HFFc6 (cell line): Measurements from ENCODE around the gene SPINK8. TPM values are rescaled to one million over a fixed set of nuclear protein-coding genes. Genes with fewer than 3 reads are reported as not detected.
A peak's percentile ranks its signal among the peaks of the same experiment; 100 is the strongest.
"Not testable (repeated sequence)": the region's sequence is repeated elsewhere in the genome, so short reads cannot be mapped to it uniquely, and the experiment has no call there.

Source experiments
- DNase-seq: peaks from one replicate; pipeline ENCODE4 v3.0.0-alpha.2; 2018
- H3K27ac Mint-ChIP-seq: 2 replicates; pipeline ENCODE4 v1.8.0; 2020; ENCODE audit warnings: mild to moderate bottlenecking, mixed read lengths
- H3K27me3 Mint-ChIP-seq: 2 replicates; pipeline ENCODE4 v1.8.0; 2021; ENCODE audit warnings: mild to moderate bottlenecking, moderate library complexity, mixed read lengths; ENCODE audit not compliant: insufficient read depth
- H3K36me3 Mint-ChIP-seq: 2 replicates; pipeline ENCODE4 v1.8.0; 2021; ENCODE audit warnings: low read depth, mixed read lengths
- H3K4me1 Mint-ChIP-seq: 2 replicates; pipeline ENCODE4 v1.8.0; 2020; ENCODE audit warnings: low read depth, mixed read lengths
- H3K4me3 Mint-ChIP-seq: 2 replicates; pipeline ENCODE4 v1.8.0; 2020; ENCODE audit warnings: mild to moderate bottlenecking, moderate library complexity, mixed read lengths
- H3K9me3 Mint-ChIP-seq: 2 replicates; pipeline ENCODE4 v1.8.0; 2020; ENCODE audit warnings: mild to moderate bottlenecking, mixed read lengths
- CTCF ChIP-seq: fragments of 200-600 bp; sonication (generic); IDR thresholded peaks from 2 replicates; pipeline ENCODE4 v1.5.0; 2021; ENCODE audit warnings: antibody characterized with exemption, mild to moderate bottlenecking
- total RNA-seq, 6 experiments: library from RNA; stranded (reverse); fragmentation: NEBNext Ultra II Directional; extraction: Animal tissue kit (Norgen Biotek cat#: 25700); gene quantifications; 2 replicates in 1 of 6; 3 replicates in 5 of 6; pipeline ENCODE4 v1.2.3, GENCODE V29; 2021

SPINK8 gene
- total RNA-seq, 6 experiments from 2014 or later: not detected

DNA sequence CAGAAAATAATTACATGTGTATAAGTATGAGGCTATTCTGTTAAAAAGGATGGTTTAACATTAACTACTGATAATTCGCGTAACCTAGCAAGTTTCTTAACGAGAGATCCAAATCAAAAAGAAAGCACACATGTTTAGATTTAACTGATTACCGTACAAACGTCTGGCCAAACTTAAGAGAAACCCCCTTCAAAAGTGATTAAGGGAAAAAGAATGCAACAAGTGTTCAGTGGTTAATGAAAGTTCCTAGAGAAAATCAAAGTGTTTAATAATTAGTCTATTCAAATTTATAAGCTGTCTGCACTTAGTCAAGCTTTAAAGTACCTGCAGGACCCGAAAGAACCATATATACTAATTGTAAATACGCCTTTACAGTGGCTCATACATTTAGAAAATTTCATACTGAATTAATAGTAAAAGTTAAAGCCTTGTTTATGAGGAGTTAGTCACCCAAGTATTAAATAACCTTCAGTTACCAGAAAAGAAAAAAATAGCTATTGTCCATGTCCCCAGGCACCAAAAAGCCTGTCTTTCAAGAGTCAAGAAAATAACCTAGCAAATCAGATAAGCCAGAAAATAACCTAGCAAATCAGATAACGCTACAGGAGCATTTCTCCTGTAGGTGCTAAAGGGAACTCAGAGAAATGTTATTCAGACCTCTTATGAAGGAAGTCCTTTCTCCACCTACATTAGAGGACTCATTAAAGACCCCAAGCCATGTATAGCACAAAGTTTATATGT is 58.0 kb downstream of the SPINK8 start:
- no peak for TF ChIP-seq CTCF
- no peak for DNase-seq
- H3K4me1 Mint-ChIP-seq: peaks cover 23% of the 10 kb centered on the region
- H3K36me3 Mint-ChIP-seq: 0 out of 2 replicates have a peak, but pooled peaks cover 6% of the 10 kb centered on the region
- peaks cover 6% of the 10 kb centered on the region for H3K27me3 Mint-ChIP-seq
- no peak overlapping the region for H3K27ac Mint-ChIP-seq
- no peaks in the 10 kb centered on the region for H3K9me3 Mint-ChIP-seq
- no peak overlapping the region for H3K4me3 Mint-ChIP-seq

DNA sequence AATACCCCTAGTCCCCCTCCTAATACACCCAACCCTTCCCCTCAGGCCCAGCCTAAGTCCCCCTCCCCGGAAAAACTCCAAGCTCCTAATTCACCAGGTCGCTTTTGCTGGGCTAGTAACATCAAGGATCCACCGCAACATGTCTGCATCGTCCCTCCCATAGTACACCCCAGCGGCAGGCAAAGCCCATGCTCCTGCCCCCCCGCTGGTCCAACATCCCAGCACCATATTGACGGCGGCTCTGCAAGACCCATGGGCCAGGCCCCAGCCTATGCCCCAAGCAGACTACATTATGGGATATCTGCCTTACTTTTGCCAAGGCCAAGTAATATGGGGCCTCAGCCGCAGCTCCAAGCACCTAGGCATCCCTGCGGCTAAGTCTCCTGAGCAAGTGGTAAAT is 59.0 kb downstream of the SPINK8 start:
- H3K4me3 Mint-ChIP-seq: no peak overlapping the region
- DNase-seq: no peak
- TF ChIP-seq CTCF: no peak
- H3K36me3 Mint-ChIP-seq: 0 out of 2 replicates have a peak, but pooled peaks cover 6% of the 10 kb centered on the region
- H3K27ac Mint-ChIP-seq: no peak overlapping the region
- peaks cover 6% of the 10 kb centered on the region for H3K27me3 Mint-ChIP-seq
- H3K9me3 Mint-ChIP-seq: no peaks in the 10 kb centered on the region
- peaks cover 16% of the 10 kb centered on the region for H3K4me1 Mint-ChIP-seq

DNA sequence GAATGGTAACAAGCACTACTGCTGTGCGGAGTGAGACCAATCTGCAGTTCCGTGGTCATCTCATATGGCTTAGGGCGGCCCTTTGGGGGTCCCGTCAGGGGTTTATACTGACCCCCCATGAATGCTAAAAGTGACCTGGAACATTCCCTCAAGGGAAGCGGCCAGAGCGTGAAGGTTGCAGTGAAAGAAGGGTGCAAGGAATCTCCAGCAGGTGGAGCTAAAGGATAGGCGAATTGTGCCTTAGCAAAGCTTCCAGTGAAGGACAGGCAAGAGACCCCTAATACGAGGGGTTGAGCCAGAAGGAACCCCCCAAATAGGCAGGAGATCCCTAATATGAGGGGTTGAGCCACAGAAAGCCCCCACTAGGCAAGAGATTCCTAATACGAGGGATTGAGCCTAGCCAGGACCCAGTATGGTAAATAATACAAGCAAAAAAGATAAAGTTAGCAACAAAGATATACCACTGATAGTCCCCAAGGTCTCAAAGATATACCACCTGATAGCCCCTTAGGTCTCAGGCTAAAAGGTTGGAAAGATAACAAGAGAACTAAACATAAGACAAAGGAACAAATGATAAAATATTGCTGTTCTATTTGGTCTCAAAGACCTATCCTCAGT is 59.8 kb downstream of the SPINK8 start:
- peak; percentile 32 for DNase-seq
- Mint-ChIP-seq H3K36me3 (0 out of 2 replicates have a peak, but pooled peaks cover 6% of the 10 kb centered on the region), H3K4me1 (peaks cover 16% of the 10 kb centered on the region), H3K27me3 (peaks cover 6% of the 10 kb centered on the region), H3K4me3 (no peak overlapping the region), H3K27ac (no peak overlapping the region), H3K9me3 (no peaks in the 10 kb centered on the region)
- peak; percentile 86 for TF ChIP-seq CTCF

DNA sequence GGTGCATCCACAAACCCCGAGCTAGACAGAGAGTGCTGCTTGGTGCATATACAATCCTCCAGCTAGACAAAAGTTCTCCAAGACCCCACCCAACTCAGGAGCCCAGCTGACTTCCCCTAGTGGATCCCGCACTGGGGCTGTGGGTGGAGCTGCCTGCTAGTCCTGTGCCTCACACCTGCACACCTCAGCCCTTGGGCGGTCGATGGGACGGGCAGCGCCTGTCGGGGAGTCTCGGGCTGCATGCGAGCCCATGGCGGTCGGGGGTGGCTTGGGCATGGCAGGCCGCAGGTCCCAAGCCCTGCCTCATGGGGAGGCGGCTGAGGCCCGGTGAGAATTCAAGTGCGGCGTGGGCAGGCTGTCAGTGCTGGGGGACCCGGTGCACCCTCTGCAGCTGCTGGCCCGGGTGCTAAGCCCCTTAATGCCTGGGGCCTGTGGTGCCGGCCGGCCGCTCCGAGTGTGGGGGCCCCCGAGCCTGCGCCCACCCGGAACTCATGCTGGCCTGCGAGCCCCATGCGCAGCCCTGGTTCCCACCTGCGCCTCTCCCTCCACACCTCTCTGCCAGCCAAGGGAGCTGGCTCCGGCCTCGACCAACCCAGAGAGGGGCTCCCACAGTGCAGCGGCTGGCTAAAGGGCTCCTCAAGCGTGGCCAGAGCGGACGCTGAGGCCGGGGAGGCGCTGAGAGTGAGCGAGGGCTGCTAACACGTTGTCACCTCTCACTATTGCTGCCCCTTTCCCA is 61.5 kb downstream of the SPINK8 start:
- no peak for TF ChIP-seq CTCF
- H3K4me3 Mint-ChIP-seq: no peak overlapping the region
- H3K27me3 Mint-ChIP-seq: peaks cover 6% of the 10 kb centered on the region
- H3K9me3 Mint-ChIP-seq: no peaks in the 10 kb centered on the region
- 0 out of 2 replicates have a peak, but pooled peaks cover 9% of the 10 kb centered on the region for H3K36me3 Mint-ChIP-seq
- DNase-seq: no peak
- peaks cover 16% of the 10 kb centered on the region for H3K4me1 Mint-ChIP-seq
- no peak overlapping the region for H3K27ac Mint-ChIP-seq

DNA sequence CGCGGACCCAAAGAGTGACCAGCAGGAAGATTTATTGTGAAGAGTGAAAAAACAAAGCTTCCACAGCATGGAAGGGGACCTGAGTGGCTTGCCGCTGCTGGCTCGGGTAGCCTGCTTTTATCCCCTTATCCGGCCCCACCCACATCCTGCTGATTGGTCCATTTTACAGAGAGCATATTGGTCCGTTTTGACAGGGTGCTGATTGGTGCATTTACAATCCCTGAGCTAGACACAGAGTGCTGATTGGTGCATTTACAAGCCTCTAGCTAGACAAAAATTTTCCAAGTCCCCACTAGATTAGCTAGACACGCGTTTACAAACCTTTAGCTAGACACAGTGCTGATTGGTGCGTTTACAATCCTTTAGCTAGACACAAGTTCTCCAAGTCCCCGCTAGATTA is 62.2 kb downstream of the SPINK8 start:
- H3K27me3 Mint-ChIP-seq, H3K27ac Mint-ChIP-seq, H3K4me3 Mint-ChIP-seq, H3K36me3 Mint-ChIP-seq, H3K9me3 Mint-ChIP-seq, DNase-seq: not testable (repeated sequence)
- H3K4me1 Mint-ChIP-seq: peaks cover 13% of the 10 kb centered on the region
